CD4-positive, alpha-beta T cell treated with Interleukin-12 subunit alpha and Interleukin-12 subunit beta, for 1 hour (primary cell): Measurements from ENCODE around the gene DAGLA.

ENCODE experiments used
- DNase-seq: peaks from one replicate; pipeline ENCODE4 v3.0.0-alpha.2; 2020

DAGLA gene

DNA sequence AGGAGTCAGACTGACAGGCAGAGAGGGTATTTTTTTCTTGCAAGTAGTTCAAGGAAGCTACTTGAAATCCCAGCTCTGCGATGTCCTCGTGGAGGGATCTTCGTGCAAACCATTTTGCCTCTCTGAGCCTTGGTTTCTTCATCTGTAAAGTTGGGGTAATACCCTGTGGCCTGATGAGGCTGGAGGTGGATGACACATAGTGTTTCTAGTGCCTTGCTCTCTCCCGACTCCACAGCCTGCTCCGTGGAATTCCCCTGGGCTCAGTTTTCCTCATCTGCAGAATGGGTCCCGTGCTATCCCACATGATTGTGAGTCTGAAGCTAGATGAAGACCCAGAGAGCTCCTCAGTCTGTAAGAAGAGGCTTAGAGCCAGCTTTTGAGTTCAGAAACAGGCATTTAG lies 32.7 kb downstream of the DAGLA start:
- no peak for DNase-seq

GRCh38 chr11:61713464-61713863 lies 33.3 kb downstream of the DAGLA start:
- no peak for DNase-seq

- DNase-seq: no peak
Measured at GRCh38 chr11:61713906-61714305, 33.7 kb downstream of the DAGLA start.

DNA sequence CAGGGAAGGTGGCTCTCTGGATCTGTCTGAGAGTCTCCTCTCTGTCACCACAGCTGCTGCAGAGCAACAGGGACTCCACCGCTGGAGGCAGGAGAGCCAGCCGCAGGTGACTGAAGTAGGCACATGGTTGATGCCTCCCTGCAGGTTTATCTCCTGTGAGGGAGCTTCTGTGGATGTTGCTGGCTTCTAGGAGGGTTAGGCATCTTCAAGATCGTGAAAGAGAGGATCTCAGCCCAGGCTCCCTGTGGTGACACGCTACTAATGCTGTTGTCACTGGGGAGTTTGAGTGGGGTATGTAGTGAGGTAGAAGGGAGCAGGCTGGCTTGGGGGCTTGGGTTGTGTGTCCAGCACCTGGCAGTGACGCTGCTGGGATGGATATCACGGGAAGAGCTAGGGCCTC lies 34.1 kb downstream of the DAGLA start:
- no peak for DNase-seq

GRCh38 chr11:61714916-61715315 lies 34.7 kb downstream of the DAGLA start:
- DNase-seq: no peak

DNA sequence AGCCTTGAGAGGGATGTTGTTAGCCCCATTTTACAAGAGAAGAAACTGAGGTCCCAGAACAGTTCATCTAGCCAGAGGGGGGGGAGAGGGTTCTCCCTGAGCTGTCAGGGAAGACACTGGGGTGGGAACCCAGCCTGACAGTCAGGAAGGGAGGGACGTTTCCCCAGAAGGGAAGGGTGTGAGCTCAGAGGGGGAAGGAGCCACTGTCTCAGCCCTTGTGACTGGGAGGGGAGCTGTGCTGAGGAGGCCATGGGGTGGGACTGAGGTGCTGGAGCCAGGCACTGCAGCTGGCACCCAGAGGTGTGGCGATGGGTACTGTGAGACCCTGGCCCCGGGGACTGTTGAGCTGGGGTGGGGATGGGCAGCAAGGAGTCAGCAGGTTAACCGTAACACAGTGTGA lies 35.7 kb downstream of the DAGLA start:
- no peak for DNase-seq

GRCh38 chr11:61716478-61717285 lies 36.5 kb downstream of the DAGLA start:
- DNase-seq: no peak

- no peak for DNase-seq
Measured at GRCh38 chr11:61717286-61718033, 37.3 kb downstream of the DAGLA start.

DNA sequence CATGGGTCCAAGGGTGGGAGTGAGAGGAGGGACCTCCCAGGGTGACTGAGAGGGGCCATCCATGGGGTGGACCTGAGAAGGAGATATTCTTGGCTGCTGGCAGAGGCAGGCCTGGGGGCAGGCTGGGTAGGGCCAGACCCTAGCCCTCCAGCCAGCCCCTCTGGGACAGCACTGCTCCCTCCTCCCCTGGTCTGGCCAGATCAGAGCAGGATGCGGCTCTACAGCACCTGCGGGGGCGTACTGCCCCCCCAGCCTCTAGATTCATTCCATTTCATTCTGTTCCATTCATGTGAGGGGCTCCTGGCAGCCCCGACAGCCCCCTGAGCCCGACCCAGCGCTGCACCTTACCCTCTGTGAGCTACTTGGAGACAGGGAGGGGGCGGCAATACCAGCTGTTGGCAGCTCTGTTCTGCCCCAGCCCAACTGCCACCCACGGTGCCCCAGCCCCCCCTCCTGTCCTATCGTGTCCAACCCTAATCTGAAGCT lies 37.9 kb downstream of the DAGLA start:
- DNase-seq: no peak

- DNase-seq: no peak
Measured at GRCh38 chr11:61718621-61719302, 38.6 kb downstream of the DAGLA start.

- DNase-seq: no peak
Measured at GRCh38 chr11:61719978-61720377, 39.8 kb downstream of the DAGLA start.

DNA sequence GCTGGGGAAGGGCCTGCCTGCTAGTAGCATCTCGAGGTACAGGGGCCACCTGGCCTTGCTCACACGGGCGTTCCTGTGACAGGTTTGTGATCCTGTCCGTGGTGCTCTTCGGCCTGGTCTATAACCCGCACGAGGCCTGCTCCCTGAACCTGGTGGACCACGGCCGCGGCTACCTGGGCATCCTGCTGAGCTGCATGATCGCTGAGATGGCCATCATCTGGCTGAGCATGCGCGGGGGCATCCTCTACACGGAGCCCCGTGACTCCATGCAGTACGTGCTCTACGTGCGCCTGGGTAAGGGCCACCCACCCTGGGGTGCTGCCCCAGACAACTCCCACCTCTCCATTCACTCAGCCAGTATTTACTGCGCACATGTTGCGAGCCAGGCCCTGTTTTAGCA lies 40.4 kb downstream of the DAGLA start:
- no peak for DNase-seq

- DNase-seq: no peak
Measured at GRCh38 chr11:61724437-61724836, 44.2 kb downstream of the DAGLA start.

DNA sequence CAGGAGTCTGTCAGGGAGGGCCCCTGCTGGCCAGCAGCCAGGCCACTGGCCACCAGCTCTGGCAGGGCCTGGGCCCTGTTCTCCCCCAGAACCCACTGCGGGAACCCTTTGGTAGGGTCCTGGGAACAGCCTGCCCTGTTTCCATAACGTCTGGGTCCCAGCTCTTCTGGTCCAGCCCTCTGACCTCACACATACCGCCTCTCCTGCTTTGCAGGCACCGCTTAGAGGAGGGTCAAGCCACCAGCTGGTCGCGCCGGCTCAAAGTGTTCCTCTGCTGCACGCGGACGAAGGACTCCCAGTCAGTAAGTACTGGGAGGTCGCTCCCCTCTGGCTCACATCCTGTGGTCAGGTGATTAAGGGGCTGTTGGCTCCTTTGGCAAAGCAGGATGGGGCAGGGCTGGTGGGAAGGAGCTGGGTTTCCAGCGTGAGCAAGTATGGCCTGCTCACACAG lies 45.6 kb downstream of the DAGLA start:
- DNase-seq: no peak

GRCh38 chr11:61726775-61727174 lies 46.6 kb downstream of the DAGLA start:
- DNase-seq: no peak

GRCh38 chr11:61727401-61727811 lies 47.2 kb downstream of the DAGLA start:
- no peak for DNase-seq

- DNase-seq: no peak
Measured at GRCh38 chr11:61728066-61728939, 48.1 kb downstream of the DAGLA start.

DNA sequence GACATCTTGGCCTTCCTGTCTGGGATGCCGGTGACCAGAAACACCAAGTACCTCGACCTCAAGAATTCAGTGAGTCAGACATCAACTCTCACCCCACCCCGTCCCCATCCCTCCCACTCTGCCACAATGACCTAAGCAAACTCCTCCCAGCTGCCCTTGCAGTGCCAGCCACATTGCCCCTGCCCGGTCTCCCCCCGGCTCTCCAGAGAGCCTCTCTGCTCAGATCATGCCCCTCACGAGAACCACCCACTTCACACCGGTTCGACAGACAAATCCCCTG lies 48.7 kb downstream of the DAGLA start:
- no peak for DNase-seq

GRCh38 chr11:61730240-61730994 lies 50.2 kb downstream of the DAGLA start:
- DNase-seq: no peak

- DNase-seq: no peak
Measured at GRCh38 chr11:61731211-61731951, 51.2 kb downstream of the DAGLA start.
